Upper lobe of left lung (tissue), 4 donors: ENCODE results near the gene PRMT9.

Experiments used
- POLR2A ChIP-seq, 4 donors: fragments of 450-650 bp; IDR thresholded peaks; one replicate each; pipeline ENCODE4 v1.5.1; 2016 to 2017; ENCODE audit warnings: antibody characterized with exemption in 4 of 4, mild to moderate bottlenecking in 2 of 4
- POLR2AphosphoS5 ChIP-seq, 2 donors: sonication (generic); formaldehyde crosslinking; IDR thresholded peaks; one replicate each; pipeline ENCODE4 v1.5.1; 2017; ENCODE audit warnings: antibody characterized with exemption in 2 of 2
- TF ChIP-seq, protein P1 (sequence below), 6 experiments: fragments of 450-650 bp in 4 of 6; fragments of 200-600 bp in 2 of 6; sonication (generic) in 2 of 6; IDR thresholded peaks; one replicate each; pipeline ENCODE4 v1.5.1; 2016 to 2019; ENCODE audit warnings: antibody characterized with exemption in 6 of 6

DNA sequence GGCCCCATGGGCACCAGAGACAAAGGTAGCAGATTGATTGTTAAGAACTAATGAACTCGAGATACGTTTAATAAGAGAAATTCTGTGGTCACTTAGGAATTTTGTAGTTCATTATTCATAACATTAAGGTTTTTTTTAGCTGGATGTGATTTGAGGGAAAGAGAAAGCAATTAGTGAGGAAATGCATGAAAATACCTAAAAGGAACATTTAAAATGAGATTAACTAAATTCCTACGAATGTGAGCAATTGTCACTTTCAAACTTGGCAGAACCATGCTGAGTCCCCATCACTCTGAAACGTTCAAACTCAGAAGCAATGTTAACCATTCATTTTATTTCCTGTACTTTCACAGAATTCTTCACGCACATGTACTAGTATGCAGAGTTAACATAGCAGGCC is 5.9 kb downstream of the PRMT9 start:
- TF ChIP-seq, protein P1, sequence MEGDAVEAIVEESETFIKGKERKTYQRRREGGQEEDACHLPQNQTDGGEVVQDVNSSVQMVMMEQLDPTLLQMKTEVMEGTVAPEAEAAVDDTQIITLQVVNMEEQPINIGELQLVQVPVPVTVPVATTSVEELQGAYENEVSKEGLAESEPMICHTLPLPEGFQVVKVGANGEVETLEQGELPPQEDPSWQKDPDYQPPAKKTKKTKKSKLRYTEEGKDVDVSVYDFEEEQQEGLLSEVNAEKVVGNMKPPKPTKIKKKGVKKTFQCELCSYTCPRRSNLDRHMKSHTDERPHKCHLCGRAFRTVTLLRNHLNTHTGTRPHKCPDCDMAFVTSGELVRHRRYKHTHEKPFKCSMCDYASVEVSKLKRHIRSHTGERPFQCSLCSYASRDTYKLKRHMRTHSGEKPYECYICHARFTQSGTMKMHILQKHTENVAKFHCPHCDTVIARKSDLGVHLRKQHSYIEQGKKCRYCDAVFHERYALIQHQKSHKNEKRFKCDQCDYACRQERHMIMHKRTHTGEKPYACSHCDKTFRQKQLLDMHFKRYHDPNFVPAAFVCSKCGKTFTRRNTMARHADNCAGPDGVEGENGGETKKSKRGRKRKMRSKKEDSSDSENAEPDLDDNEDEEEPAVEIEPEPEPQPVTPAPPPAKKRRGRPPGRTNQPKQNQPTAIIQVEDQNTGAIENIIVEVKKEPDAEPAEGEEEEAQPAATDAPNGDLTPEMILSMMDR (IDR thresholded peaks at IDR 0.05) = no peak
- TF ChIP-seq POLR2A (IDR thresholded peaks at IDR 0.05) = no peak
- TF ChIP-seq POLR2AphosphoS5 (IDR thresholded peaks at IDR 0.05) = no peak
